ENCODE measurements around the gene NRG3.

The NRG3 gene

GRCh38 chr10:82221601-82222149 lies 346.7 kb downstream of the NRG3 start:
- Histone ChIP-seq H3K4me3 (ENCODE audit: low read depth, low read length) (no peak overlapping the region), H3K36me3 (no peaks in the 10 kb centered on the region), H3K4me1 (no peaks in the 10 kb centered on the region), H3K9me3 (no peaks in the 10 kb centered on the region), H3K27me3 (no peaks in the 10 kb centered on the region)
- no peak for DNase-seq
- no peak for TF ChIP-seq CTCF (IDR thresholded peaks at IDR 0.05; ENCODE audit: low read depth, low read length)

GRCh38 chr10:82228701-82229100 lies 353.7 kb downstream of the NRG3 start:
- H3K4me3 ChIP-seq (ENCODE audit: low read depth, low read length) = no peak overlapping the region
- no peaks in the 10 kb centered on the region for H3K9me3 ChIP-seq
- H3K27me3 ChIP-seq = no peaks in the 10 kb centered on the region
- TF ChIP-seq CTCF (IDR thresholded peaks at IDR 0.05; ENCODE audit: low read depth, low read length) = no peak
- no peak for DNase-seq
- no peaks in the 10 kb centered on the region for H3K36me3 ChIP-seq
- H3K4me1 ChIP-seq = peaks cover 3% of the 10 kb centered on the region; the same call in 1 of the 2 replicates

- H3K4me3 ChIP-seq (ENCODE audit: low read depth, low read length) = no peak overlapping the region
- no peak for TF ChIP-seq CTCF (IDR thresholded peaks at IDR 0.05; ENCODE audit: low read depth, low read length)
- no peak for DNase-seq
- H3K9me3 ChIP-seq = no peaks in the 10 kb centered on the region
- no peaks in the 10 kb centered on the region for H3K27me3 ChIP-seq
- peaks cover 25% of the 10 kb centered on the region for H3K4me1 ChIP-seq
- no peaks in the 10 kb centered on the region for H3K36me3 ChIP-seq
Observed at GRCh38 chr10:82234173-82234572, 359.2 kb downstream of the NRG3 start.

- no peak for TF ChIP-seq CTCF (IDR thresholded peaks at IDR 0.05; ENCODE audit: low read depth, low read length)
- Histone ChIP-seq H3K9me3 (no peaks in the 10 kb centered on the region), H3K27me3 (no peaks in the 10 kb centered on the region), H3K4me3 (ENCODE audit: low read depth, low read length) (no peak overlapping the region), H3K4me1 (peaks cover 25% of the 10 kb centered on the region), H3K36me3 (no peaks in the 10 kb centered on the region)
- DNase-seq = no peak
Observed at GRCh38 chr10:82236084-82236731, 361.2 kb downstream of the NRG3 start.

GRCh38 chr10:82238291-82238690 lies 363.3 kb downstream of the NRG3 start:
- DNase-seq = no peak
- peaks cover 25% of the 10 kb centered on the region for H3K4me1 ChIP-seq
- no peak for TF ChIP-seq CTCF (IDR thresholded peaks at IDR 0.05; ENCODE audit: low read depth, low read length)

GRCh38 chr10:82240408-82240807 lies 365.4 kb downstream of the NRG3 start:
- Histone ChIP-seq H3K36me3 (no peaks in the 10 kb centered on the region), H3K4me1 (peaks cover 7% of the 10 kb centered on the region), H3K4me3 (ENCODE audit: low read depth, low read length) (no peak overlapping the region), H3K27me3 (no peaks in the 10 kb centered on the region), H3K9me3 (no peaks in the 10 kb centered on the region)
- no peak for DNase-seq
- no peak for TF ChIP-seq CTCF (IDR thresholded peaks at IDR 0.05; ENCODE audit: low read depth, low read length)

More at GRCh38 chr10:82238291-82238690, 363.3 kb downstream of the NRG3 start:
- no peaks in the 10 kb centered on the region for H3K9me3 ChIP-seq
- no peaks in the 10 kb centered on the region for H3K36me3 ChIP-seq
- H3K4me3 ChIP-seq (ENCODE audit: low read depth, low read length) = no peak overlapping the region
- no peaks in the 10 kb centered on the region for H3K27me3 ChIP-seq

Measured in BE2C (cell line).